Ovary (tissue), 3 donors: ENCODE results near the gene PEPD.

ENCODE experiments used
- EP300 ChIP-seq: sonication (generic); formaldehyde crosslinking; IDR thresholded peaks from one replicate; pipeline ENCODE4 v1.6.1; 2017; ENCODE audit warnings: antibody characterized with exemption
- POLR2A ChIP-seq: fragments of 450-650 bp; IDR thresholded peaks from one replicate; pipeline ENCODE4 v1.6.1; 2017; ENCODE audit warnings: antibody characterized with exemption, mild to moderate bottlenecking, moderate library complexity
- TF ChIP-seq, protein P1 (sequence below), 3 donors: fragments of 450-650 bp in 2 of 3; fragments of 200-600 bp in 1 of 3; IDR thresholded peaks; one replicate each; pipeline versions ENCODE4 v1.5.1 to v1.8.0; 2016 to 2022; ENCODE audit warnings: antibody characterized with exemption in 3 of 3, mild to moderate bottlenecking in 1 of 3
- donor health status: DM: no; HTN: no; CAD: no.

DNA sequence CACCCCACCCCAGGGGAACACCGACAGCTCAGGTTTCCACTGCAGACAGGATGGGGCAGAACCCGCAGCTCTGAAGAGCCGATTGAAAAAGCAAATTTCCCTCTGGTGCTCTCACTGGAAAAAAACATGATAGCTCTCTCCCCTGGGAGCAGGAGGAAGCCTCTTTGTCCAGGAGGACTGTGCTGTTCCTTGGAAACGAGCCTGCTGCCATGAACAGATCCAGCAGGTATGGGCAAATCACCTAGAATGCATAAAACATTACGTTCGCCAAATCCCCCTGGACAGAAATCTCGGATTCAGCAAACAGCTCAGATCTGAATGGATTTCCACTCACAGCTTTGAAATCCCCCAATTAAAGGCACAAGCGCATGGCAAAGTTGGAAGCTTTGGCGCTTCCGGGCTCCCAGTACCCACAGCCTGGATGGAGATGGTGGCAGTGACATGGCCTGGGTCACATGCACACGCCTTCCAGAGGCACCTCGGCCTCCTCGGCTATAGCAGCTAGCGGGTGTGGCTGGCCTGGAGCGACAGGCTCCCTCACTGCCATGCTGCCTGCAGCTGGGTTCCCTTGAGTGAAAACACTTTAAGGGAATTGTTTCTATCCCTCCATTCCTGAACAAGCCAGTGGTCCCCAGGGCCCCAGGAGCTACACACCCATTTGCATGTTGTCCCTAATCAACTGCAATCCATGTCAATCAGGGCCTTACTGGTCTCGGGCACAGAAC, 89.0 kb downstream of the PEPD start:
- TF ChIP-seq POLR2A = no peak
- TF ChIP-seq, protein P1, sequence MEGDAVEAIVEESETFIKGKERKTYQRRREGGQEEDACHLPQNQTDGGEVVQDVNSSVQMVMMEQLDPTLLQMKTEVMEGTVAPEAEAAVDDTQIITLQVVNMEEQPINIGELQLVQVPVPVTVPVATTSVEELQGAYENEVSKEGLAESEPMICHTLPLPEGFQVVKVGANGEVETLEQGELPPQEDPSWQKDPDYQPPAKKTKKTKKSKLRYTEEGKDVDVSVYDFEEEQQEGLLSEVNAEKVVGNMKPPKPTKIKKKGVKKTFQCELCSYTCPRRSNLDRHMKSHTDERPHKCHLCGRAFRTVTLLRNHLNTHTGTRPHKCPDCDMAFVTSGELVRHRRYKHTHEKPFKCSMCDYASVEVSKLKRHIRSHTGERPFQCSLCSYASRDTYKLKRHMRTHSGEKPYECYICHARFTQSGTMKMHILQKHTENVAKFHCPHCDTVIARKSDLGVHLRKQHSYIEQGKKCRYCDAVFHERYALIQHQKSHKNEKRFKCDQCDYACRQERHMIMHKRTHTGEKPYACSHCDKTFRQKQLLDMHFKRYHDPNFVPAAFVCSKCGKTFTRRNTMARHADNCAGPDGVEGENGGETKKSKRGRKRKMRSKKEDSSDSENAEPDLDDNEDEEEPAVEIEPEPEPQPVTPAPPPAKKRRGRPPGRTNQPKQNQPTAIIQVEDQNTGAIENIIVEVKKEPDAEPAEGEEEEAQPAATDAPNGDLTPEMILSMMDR (IDR thresholded peaks at IDR 0.05) = no peak
- TF ChIP-seq EP300 = no peak
